Measurements from ENCODE around the gene BCAR1. TPM values are rescaled to one million over a fixed set of nuclear protein-coding genes. Genes with fewer than 3 reads are reported as not detected.

Gene BCAR1
- total RNA-seq, 1 experiment from 2014 or later: 95.6 TPM

- Mint-ChIP-seq H3K27me3 (ENCODE audit: low read depth) (no peaks in the 10 kb centered on the region), H3K36me3 (peaks cover 42% of the 10 kb centered on the region), H3K4me1 (peaks cover 10% of the 10 kb centered on the region; the same call in 1 of the 2 replicates), H3K9me3 (no peaks in the 10 kb centered on the region), H3K4me3 (no peak overlapping the region), H3K27ac (peak overlapping the region; percentile 4)
- CTCF ChIA-PET: interaction anchor here (1.1 to 1.7 kb wide), 2 partner anchors 11 to 92 kb away, joined by 3 to 4 read pairs; no protein-coding TSS in a partner anchor
- ATAC-seq (no peak), DNase-seq (ENCODE audit: low spot score) (no peak)
- TF ChIP-seq SMAD4 (CRISPR knock-in tag; IDR thresholded peaks at IDR 0.05): no peak
- no peak for TF ChIP-seq CREB1 (CRISPR knock-in tag; IDR thresholded peaks at IDR 0.05)
- no peak for TF ChIP-seq MXD4 (CRISPR knock-in tag; IDR thresholded peaks at IDR 0.05; ENCODE audit: borderline replicate concordance)
- no peak for TF ChIP-seq EMX1 (CRISPR knock-in tag; IDR thresholded peaks at IDR 0.05)
- TF ChIP-seq, protein P1, sequence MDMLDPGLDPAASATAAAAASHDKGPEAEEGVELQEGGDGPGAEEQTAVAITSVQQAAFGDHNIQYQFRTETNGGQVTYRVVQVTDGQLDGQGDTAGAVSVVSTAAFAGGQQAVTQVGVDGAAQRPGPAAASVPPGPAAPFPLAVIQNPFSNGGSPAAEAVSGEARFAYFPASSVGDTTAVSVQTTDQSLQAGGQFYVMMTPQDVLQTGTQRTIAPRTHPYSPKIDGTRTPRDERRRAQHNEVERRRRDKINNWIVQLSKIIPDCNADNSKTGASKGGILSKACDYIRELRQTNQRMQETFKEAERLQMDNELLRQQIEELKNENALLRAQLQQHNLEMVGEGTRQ (CRISPR knock-in tag; IDR thresholded peaks at IDR 0.05): no peak
- TF ChIP-seq, protein P2, sequence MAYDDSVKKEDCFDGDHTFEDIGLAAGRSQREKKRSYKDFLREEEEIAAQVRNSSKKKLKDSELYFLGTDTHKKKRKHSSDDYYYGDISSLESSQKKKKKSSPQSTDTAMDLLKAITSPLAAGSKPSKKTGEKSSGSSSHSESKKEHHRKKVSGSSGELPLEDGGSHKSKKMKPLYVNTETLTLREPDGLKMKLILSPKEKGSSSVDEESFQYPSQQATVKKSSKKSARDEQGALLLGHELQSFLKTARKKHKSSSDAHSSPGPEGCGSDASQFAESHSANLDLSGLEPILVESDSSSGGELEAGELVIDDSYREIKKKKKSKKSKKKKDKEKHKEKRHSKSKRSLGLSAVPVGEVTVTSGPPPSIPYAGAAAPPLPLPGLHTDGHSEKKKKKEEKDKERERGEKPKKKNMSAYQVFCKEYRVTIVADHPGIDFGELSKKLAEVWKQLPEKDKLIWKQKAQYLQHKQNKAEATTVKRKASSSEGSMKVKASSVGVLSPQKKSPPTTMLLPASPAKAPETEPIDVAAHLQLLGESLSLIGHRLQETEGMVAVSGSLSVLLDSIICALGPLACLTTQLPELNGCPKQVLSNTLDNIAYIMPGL (CRISPR knock-in tag; IDR thresholded peaks at IDR 0.05): no peak
- TF ChIP-seq TP53 (CRISPR knock-in tag; IDR thresholded peaks at IDR 0.05): no peak
- TF ChIP-seq, protein P3, sequence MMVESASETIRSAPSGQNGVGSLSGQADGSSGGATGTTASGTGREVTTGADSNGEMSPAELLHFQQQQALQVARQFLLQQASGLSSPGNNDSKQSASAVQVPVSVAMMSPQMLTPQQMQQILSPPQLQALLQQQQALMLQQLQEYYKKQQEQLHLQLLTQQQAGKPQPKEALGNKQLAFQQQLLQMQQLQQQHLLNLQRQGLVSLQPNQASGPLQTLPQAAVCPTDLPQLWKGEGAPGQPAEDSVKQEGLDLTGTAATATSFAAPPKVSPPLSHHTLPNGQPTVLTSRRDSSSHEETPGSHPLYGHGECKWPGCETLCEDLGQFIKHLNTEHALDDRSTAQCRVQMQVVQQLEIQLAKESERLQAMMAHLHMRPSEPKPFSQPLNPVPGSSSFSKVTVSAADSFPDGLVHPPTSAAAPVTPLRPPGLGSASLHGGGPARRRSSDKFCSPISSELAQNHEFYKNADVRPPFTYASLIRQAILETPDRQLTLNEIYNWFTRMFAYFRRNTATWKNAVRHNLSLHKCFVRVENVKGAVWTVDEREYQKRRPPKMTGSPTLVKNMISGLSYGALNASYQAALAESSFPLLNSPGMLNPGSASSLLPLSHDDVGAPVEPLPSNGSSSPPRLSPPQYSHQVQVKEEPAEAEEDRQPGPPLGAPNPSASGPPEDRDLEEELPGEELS (CRISPR knock-in tag; IDR thresholded peaks at IDR 0.05): no peak
- TF ChIP-seq, protein P4, sequence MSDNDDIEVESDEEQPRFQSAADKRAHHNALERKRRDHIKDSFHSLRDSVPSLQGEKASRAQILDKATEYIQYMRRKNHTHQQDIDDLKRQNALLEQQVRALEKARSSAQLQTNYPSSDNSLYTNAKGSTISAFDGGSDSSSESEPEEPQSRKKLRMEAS (CRISPR knock-in tag; IDR thresholded peaks at IDR 0.05): no peak
- TF ChIP-seq HMGA2 (CRISPR knock-in tag; IDR thresholded peaks at IDR 0.05): no peak
- TF ChIP-seq SP1 (CRISPR knock-in tag; conservative IDR thresholded peaks at IDR 0.05): no peak
- no peak for TF ChIP-seq MYBL2 (CRISPR knock-in tag; IDR thresholded peaks at IDR 0.05)
- no peak for TF ChIP-seq PREB (CRISPR knock-in tag; IDR thresholded peaks at IDR 0.05; ENCODE audit: borderline replicate concordance)
- POLR2A ChIA-PET: no interaction called here
Measured at GRCh38 chr16:75293772-75294171, 42.3 kb upstream of the BCAR1 start.

- H3K9me3 Mint-ChIP-seq: no peaks in the 10 kb centered on the region
- no peak overlapping the region for H3K4me3 Mint-ChIP-seq
- ChIA-PET CTCF (interaction anchor here (1.1 to 1.7 kb wide), 3 partner anchors 10 to 92 kb away, joined by 3 to 4 read pairs (median 3); no protein-coding TSS in a partner anchor), POLR2A (interaction anchor here (1.1 kb wide), 1 partner anchor 12 kb away, joined by 3 read pairs; no protein-coding TSS in a partner anchor)
- H3K27ac Mint-ChIP-seq: peak overlapping the region; percentile 24; the same call in 1 of the 2 replicates
- DNase-seq (ENCODE audit: low spot score) (no peak), ATAC-seq (no peak)
- peaks cover 15% of the 10 kb centered on the region; the same call in 1 of the 2 replicates for H3K4me1 Mint-ChIP-seq
- H3K27me3 Mint-ChIP-seq (ENCODE audit: low read depth): no peaks in the 10 kb centered on the region
- H3K36me3 Mint-ChIP-seq: peaks cover 42% of the 10 kb centered on the region
- no peak for TF ChIP-seq ZNF121 (CRISPR knock-in tag; IDR thresholded peaks at IDR 0.05)
- no peak for TF ChIP-seq ZNF281 (CRISPR knock-in tag; IDR thresholded peaks at IDR 0.05)
- TF ChIP-seq, protein P5, sequence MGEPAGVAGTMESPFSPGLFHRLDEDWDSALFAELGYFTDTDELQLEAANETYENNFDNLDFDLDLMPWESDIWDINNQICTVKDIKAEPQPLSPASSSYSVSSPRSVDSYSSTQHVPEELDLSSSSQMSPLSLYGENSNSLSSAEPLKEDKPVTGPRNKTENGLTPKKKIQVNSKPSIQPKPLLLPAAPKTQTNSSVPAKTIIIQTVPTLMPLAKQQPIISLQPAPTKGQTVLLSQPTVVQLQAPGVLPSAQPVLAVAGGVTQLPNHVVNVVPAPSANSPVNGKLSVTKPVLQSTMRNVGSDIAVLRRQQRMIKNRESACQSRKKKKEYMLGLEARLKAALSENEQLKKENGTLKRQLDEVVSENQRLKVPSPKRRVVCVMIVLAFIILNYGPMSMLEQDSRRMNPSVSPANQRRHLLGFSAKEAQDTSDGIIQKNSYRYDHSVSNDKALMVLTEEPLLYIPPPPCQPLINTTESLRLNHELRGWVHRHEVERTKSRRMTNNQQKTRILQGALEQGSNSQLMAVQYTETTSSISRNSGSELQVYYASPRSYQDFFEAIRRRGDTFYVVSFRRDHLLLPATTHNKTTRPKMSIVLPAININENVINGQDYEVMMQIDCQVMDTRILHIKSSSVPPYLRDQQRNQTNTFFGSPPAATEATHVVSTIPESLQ (CRISPR knock-in tag; IDR thresholded peaks at IDR 0.05): no peak
- no peak for TF ChIP-seq ZNF423 (CRISPR knock-in tag; IDR thresholded peaks at IDR 0.05)
- no peak for TF ChIP-seq ESRRA (CRISPR knock-in tag; IDR thresholded peaks at IDR 0.05; ENCODE audit: borderline replicate concordance)
- no peak for TF ChIP-seq JUN (CRISPR knock-in tag; IDR thresholded peaks at IDR 0.05)
- no peak for TF ChIP-seq GRHL2 (CRISPR knock-in tag; IDR thresholded peaks at IDR 0.05; ENCODE audit: insufficient replicate concordance, severe bottlenecking)
- no peak for TF ChIP-seq IRF2 (CRISPR knock-in tag; IDR thresholded peaks at IDR 0.05; ENCODE audit: borderline replicate concordance, low read depth)
- no peak for TF ChIP-seq ZBTB43 (CRISPR knock-in tag; IDR thresholded peaks at IDR 0.05)
- TF ChIP-seq NR3C1 (CRISPR knock-in tag; conservative IDR thresholded peaks at IDR 0.05; ENCODE audit: low read depth): no peak
Measured at GRCh38 chr16:75293173-75293572, 41.7 kb upstream of the BCAR1 start.

Measured in WTC11 (cell line).